ENCODE results near the gene KLHL25. TPM values are rescaled to one million over a fixed set of nuclear protein-coding genes. Genes with fewer than 3 reads are reported as not detected.

The KLHL25 gene
- total RNA-seq, 3 donors from 2014 or later = 10.9 to 21.0 (median 15.1) TPM

- peak overlapping the region in 1 of 2 donors; percentile 69 for H3K27ac ChIP-seq
- no peaks in the 10 kb centered on the region for H3K27me3 ChIP-seq
- peaks cover 14% of the 10 kb centered on the region for H3K36me3 ChIP-seq
- no peak overlapping the region for H3K4me3 ChIP-seq
- no peaks in the 10 kb centered on the region for H3K9me3 ChIP-seq
- intact Hi-C loops (cut with DNase I; ENCODE audit: low total_unique reads) = no loop called here
- peaks cover 0 to 9% of the 10 kb centered on the region in 2 donors for H3K4me1 ChIP-seq
- DNase-seq (ENCODE audit: low spot score in 2 of 2) = no peak
- TF ChIP-seq POLR2A (IDR thresholded peaks at IDR 0.05) (no peak), POLR2AphosphoS5 (IDR thresholded peaks at IDR 0.05) (no peak), CTCF (IDR thresholded peaks at IDR 0.05) (no peak)
Observed at GRCh38 chr15:85745023-85745422, 49.7 kb downstream of the KLHL25 start.

- Histone ChIP-seq H3K36me3 (peaks cover 14% of the 10 kb centered on the region), H3K4me3 (no peak overlapping the region), H3K4me1 (peaks cover 0 to 9% of the 10 kb centered on the region in 2 donors), H3K27me3 (no peaks in the 10 kb centered on the region), H3K27ac (peak overlapping the region in 1 of 2 donors; percentile 69), H3K9me3 (no peaks in the 10 kb centered on the region)
- DNase-seq (ENCODE audit: low spot score in 2 of 2) = no peak
- intact Hi-C loops (cut with DNase I; ENCODE audit: low total_unique reads) = no loop called here
- no peak for TF ChIP-seq POLR2A (IDR thresholded peaks at IDR 0.05)
- no peak for TF ChIP-seq CTCF (IDR thresholded peaks at IDR 0.05)
- TF ChIP-seq POLR2AphosphoS5 (IDR thresholded peaks at IDR 0.05) = no peak
Observed at GRCh38 chr15:85744579-85744978, 50.1 kb downstream of the KLHL25 start.

- Histone ChIP-seq H3K4me3 (no peak overlapping the region), H3K27ac (peak overlapping the region; percentile 25 to 69), H3K4me1 (peaks cover 0 to 6% of the 10 kb centered on the region in 2 donors), H3K9me3 (no peaks in the 10 kb centered on the region), H3K27me3 (no peaks in the 10 kb centered on the region), H3K36me3 (peaks cover 14% of the 10 kb centered on the region)
- TF ChIP-seq POLR2A (IDR thresholded peaks at IDR 0.05) (no peak), CTCF (IDR thresholded peaks at IDR 0.05) (no peak), POLR2AphosphoS5 (IDR thresholded peaks at IDR 0.05) (no peak)
- no peak for DNase-seq (ENCODE audit: low spot score in 2 of 2)
- intact Hi-C loops (cut with DNase I; ENCODE audit: low total_unique reads) = no loop called here
Observed at GRCh38 chr15:85743392-85744055, 51.2 kb downstream of the KLHL25 start.

GRCh38 chr15:85742186-85742821 is 52.4 kb downstream of the KLHL25 start:
- no peak for DNase-seq (ENCODE audit: low spot score in 2 of 2)
- no peaks in the 10 kb centered on the region for H3K9me3 ChIP-seq
- no peak for TF ChIP-seq POLR2A (IDR thresholded peaks at IDR 0.05)
- TF ChIP-seq CTCF (IDR thresholded peaks at IDR 0.05) = no peak
- TF ChIP-seq POLR2AphosphoS5 (IDR thresholded peaks at IDR 0.05) = no peak
- no peak overlapping the region for H3K4me3 ChIP-seq
- intact Hi-C loops (cut with DNase I; ENCODE audit: low total_unique reads) = no loop called here
- no peaks in the 10 kb centered on the region for H3K4me1 ChIP-seq
- no peaks in the 10 kb centered on the region for H3K27me3 ChIP-seq
- H3K36me3 ChIP-seq = peaks cover 14% of the 10 kb centered on the region
- no peak overlapping the region for H3K27ac ChIP-seq

- H3K4me3 ChIP-seq = no peak overlapping the region
- TF ChIP-seq POLR2AphosphoS5 (IDR thresholded peaks at IDR 0.05) = no peak
- TF ChIP-seq CTCF (IDR thresholded peaks at IDR 0.05) = no peak
- no peak for TF ChIP-seq POLR2A (IDR thresholded peaks at IDR 0.05)
- H3K36me3 ChIP-seq = peaks cover 14% of the 10 kb centered on the region
- no peak for DNase-seq (ENCODE audit: low spot score in 2 of 2)
- H3K9me3 ChIP-seq = no peaks in the 10 kb centered on the region
- no peaks in the 10 kb centered on the region for H3K27me3 ChIP-seq
- H3K27ac ChIP-seq = no peak overlapping the region
- intact Hi-C loops (cut with DNase I; ENCODE audit: low total_unique reads) = no loop called here
- H3K4me1 ChIP-seq = no peaks in the 10 kb centered on the region
Observed at GRCh38 chr15:85741662-85742061, 53.1 kb downstream of the KLHL25 start.
